ENCODE data around the gene MEF2B.

- TF ChIP-seq, protein P1, sequence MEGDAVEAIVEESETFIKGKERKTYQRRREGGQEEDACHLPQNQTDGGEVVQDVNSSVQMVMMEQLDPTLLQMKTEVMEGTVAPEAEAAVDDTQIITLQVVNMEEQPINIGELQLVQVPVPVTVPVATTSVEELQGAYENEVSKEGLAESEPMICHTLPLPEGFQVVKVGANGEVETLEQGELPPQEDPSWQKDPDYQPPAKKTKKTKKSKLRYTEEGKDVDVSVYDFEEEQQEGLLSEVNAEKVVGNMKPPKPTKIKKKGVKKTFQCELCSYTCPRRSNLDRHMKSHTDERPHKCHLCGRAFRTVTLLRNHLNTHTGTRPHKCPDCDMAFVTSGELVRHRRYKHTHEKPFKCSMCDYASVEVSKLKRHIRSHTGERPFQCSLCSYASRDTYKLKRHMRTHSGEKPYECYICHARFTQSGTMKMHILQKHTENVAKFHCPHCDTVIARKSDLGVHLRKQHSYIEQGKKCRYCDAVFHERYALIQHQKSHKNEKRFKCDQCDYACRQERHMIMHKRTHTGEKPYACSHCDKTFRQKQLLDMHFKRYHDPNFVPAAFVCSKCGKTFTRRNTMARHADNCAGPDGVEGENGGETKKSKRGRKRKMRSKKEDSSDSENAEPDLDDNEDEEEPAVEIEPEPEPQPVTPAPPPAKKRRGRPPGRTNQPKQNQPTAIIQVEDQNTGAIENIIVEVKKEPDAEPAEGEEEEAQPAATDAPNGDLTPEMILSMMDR (IDR thresholded peaks at IDR 0.05): no peak
- no peak for TF ChIP-seq POLR2A (IDR thresholded peaks at IDR 0.05)
Observed at GRCh38 chr19:19171821-19172532, 1.9 kb upstream of the MEF2B start.

All from Peyer's patch (tissue), 4 donors.